ENCODE results near the gene RMND1.

The RMND1 gene

GRCh38 chr6:151495380-151495779 lies 43.5 kb upstream of the RMND1 start:
- no peak overlapping the region for H3K9ac ChIP-seq
- no peaks in the 10 kb centered on the region for H3K4me1 ChIP-seq
- no peak overlapping the region for H3K27ac ChIP-seq
- no peak overlapping the region for H3K4me2 ChIP-seq (ENCODE audit: low read length)
- H3K9me3 ChIP-seq (ENCODE audit: control insufficient read depth, low read length) = no peaks in the 10 kb centered on the region
- no peak overlapping the region for H3K4me3 ChIP-seq (ENCODE audit: low read depth, low read length)
- no peaks in the 10 kb centered on the region for H3K27me3 ChIP-seq (ENCODE audit: control insufficient read depth, insufficient read depth, low read length)
- TF ChIP-seq, protein P1, sequence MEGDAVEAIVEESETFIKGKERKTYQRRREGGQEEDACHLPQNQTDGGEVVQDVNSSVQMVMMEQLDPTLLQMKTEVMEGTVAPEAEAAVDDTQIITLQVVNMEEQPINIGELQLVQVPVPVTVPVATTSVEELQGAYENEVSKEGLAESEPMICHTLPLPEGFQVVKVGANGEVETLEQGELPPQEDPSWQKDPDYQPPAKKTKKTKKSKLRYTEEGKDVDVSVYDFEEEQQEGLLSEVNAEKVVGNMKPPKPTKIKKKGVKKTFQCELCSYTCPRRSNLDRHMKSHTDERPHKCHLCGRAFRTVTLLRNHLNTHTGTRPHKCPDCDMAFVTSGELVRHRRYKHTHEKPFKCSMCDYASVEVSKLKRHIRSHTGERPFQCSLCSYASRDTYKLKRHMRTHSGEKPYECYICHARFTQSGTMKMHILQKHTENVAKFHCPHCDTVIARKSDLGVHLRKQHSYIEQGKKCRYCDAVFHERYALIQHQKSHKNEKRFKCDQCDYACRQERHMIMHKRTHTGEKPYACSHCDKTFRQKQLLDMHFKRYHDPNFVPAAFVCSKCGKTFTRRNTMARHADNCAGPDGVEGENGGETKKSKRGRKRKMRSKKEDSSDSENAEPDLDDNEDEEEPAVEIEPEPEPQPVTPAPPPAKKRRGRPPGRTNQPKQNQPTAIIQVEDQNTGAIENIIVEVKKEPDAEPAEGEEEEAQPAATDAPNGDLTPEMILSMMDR (IDR thresholded peaks at IDR 0.05) = no peak
- no peaks in the 10 kb centered on the region for H3K36me3 ChIP-seq (ENCODE audit: control insufficient read depth, insufficient read depth, low read length)
- no peak overlapping the region for H2AFZ ChIP-seq
- no peaks in the 10 kb centered on the region for H3K79me2 ChIP-seq

GRCh38 chr6:151494936-151495320 lies 43.0 kb upstream of the RMND1 start:
- Histone ChIP-seq H3K79me2 (no peaks in the 10 kb centered on the region), H3K4me1 (no peaks in the 10 kb centered on the region), H3K9me3 (ENCODE audit: control insufficient read depth, low read length) (no peaks in the 10 kb centered on the region), H3K4me2 (ENCODE audit: low read length) (peak overlapping the region; percentile 87), H3K9ac (no peak overlapping the region), H3K27ac (no peak overlapping the region), H3K27me3 (ENCODE audit: control insufficient read depth, insufficient read depth, low read length) (no peaks in the 10 kb centered on the region), H3K4me3 (ENCODE audit: low read depth, low read length) (peak overlapping the region; percentile 54), H3K36me3 (ENCODE audit: control insufficient read depth, insufficient read depth, low read length) (no peaks in the 10 kb centered on the region), H2AFZ (peak overlapping the region; percentile 65)
- TF ChIP-seq, protein P1 (IDR thresholded peaks at IDR 0.05) = no peak

DNA sequence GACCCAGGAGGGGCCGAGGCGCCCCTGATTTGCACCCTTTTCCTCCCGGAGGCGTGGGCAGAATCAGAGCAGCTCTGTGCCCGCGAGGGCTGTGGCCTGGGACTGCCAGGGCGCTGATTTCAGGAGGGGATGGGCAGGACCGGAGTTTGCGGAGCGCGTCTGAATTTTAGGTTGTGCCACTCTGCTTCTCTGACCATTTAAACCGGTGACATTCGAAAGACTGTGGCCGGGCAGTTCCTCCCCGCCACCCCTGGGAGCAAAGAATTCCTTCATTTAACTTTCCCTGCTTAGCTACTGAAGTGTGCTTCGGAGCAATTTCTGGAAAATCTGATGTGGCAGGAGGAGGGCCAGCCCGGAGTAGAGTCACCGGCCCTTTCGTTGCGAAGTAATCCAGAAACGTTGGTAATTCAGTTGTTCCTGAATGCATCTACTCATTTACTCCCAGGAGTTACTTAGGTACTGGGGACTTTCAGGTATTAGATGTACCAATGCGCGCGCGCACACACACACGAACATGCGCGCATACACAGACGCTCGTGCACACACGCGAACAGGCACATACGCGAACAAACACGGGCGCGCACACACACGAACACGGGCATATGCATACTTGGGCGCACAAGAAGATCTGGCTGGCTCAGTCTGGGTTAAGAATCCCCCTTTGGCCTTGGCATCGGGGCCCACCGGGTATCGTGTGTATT lies 42.5 kb upstream of the RMND1 start:
- Histone ChIP-seq H3K36me3 (ENCODE audit: control insufficient read depth, insufficient read depth, low read length) (no peaks in the 10 kb centered on the region), H3K27ac (peak overlapping the region; percentile 40), H3K4me3 (ENCODE audit: low read depth, low read length) (peak overlapping the region; percentile 54), H3K9ac (no peak overlapping the region), H3K79me2 (no peaks in the 10 kb centered on the region), H3K9me3 (ENCODE audit: control insufficient read depth, low read length) (no peaks in the 10 kb centered on the region), H3K4me1 (no peaks in the 10 kb centered on the region), H2AFZ (peak overlapping the region; percentile 65), H3K27me3 (ENCODE audit: control insufficient read depth, insufficient read depth, low read length) (no peaks in the 10 kb centered on the region), H3K4me2 (ENCODE audit: low read length) (peak overlapping the region; percentile 87)
- TF ChIP-seq, protein P1 (IDR thresholded peaks at IDR 0.05) = no peak

DNA sequence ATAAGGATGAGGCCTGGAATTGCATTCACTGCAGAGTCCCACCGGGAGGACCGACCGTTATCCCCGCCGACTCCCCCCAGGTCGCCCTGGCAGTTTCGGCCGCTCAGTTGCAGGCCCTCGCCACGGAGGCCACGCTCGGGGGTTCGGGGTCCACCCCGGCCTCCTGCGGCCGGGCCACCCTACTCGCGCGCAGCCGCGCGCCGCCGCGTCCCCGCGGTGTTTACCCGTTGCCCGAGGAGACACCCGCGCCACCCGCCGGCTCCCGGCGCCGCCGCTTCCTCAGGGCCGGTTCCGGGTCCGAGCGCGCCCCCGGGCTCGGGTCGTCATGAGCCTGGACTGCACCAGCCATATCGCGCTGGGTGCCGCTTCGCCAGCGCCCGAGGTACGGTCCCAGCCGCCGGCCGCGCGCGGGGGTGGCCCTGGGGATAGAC lies 41.9 kb upstream of the RMND1 start, which contains the start of gene CCDC170:
TSS of gene CCDC170 (plus strand) at position 214 of the 431 bp plus-strand sequence. CDS start at position 326, 112 bp downstream.
- peak within 1 kb of the TSS; percentile 65 for H2AFZ ChIP-seq
- H3K4me1 ChIP-seq = no peaks in the 10 kb centered on the region
- H3K4me3 ChIP-seq (ENCODE audit: low read depth, low read length) = peak within 1 kb of the TSS; percentile 54
- no peaks in the 10 kb centered on the region for H3K36me3 ChIP-seq (ENCODE audit: control insufficient read depth, insufficient read depth, low read length)
- H3K27me3 ChIP-seq (ENCODE audit: control insufficient read depth, insufficient read depth, low read length) = no peaks in the 10 kb centered on the region
- no peaks in the 10 kb centered on the region for H3K79me2 ChIP-seq
- peak within 1 kb of the TSS; percentile 87 for H3K4me2 ChIP-seq (ENCODE audit: low read length)
- H3K9me3 ChIP-seq (ENCODE audit: control insufficient read depth, low read length) = no peaks in the 10 kb centered on the region
- H3K9ac ChIP-seq = no peak within 1 kb of the TSS
- TF ChIP-seq, protein P1 (IDR thresholded peaks at IDR 0.05) = no peak
- peak within 1 kb of the TSS; percentile 40 for H3K27ac ChIP-seq

Measured in parathyroid adenoma (tissue), 2 donors.